ENCODE results near the gene SELP.

SELP gene

DNA sequence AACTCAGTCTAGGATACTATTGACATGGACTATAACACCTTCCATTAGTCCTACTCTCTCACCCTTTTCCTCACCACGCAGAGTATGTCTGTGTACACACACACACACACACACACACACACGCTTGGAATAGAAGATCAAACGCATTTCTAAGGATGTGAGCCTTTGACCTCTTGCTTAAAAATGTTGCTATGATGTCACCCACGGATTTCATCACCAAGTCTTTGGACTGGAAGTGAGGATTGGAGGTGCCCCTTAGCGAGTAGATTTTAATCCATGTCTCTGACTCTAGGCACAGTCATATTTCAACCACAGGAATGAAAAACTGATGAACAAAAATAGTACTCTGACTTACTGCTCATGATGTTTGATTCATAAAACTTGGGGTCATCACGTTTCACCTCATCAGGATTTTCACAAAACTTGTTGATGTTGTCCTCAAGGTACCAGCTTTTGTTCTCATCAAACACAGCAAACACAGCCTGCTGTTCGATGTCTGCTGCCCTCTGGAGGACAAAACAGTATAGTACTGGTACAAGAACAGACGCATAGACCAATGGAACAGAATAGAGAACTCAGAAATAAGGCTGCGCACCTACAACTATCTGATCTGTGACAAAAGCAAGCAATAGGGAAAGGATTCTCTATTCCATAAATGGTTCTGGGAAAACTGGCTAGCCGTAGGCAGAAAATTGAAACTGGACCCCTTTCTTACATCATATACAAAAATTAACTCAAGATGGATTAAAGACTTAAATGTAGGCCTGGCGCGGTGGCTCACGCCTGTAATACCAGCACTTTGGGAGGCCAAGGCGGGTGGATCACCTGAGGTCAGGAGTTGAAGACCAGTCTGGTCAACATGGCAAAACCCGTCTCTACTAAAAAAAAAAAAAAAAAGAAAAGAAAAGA is 83.6 kb downstream of the SELP start:
- Mint-ChIP-seq H3K27me3 (no peaks in the 10 kb centered on the region), H3K4me1 (ENCODE audit: low read depth) (no peaks in the 10 kb centered on the region), H3K9me3 (no peaks in the 10 kb centered on the region), H3K36me3 (ENCODE audit: low read depth) (no peaks in the 10 kb centered on the region), H3K27ac (no peak overlapping the region), H3K4me3 (no peak overlapping the region)
- intact Hi-C loops (cut with micrococcal nuclease) = loop anchor here (1.0 to 10.0 kb wide), 3 partner anchors 59 to 152 kb away; partner anchors contain the start of gene SLC19A2

DNA sequence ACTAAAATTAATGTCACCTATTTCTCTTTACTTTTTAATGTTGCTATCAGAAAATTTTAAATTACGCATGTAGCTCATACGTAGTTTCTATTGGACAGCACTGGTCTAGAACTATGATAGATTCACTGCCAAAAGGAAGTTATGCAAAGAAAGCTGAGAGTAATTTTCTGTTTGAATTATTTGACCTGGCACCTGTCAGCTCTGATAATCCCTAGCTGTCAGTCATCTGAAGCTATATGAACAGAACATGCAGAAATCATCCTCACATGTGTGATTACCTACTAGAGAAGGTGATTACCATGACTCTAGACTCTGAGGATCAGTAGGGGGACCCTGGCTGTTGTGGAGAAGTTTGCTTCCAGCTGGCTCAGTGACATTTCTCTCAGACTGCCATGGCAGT is 84.5 kb downstream of the SELP start:
- H3K27me3 Mint-ChIP-seq = no peaks in the 10 kb centered on the region
- no peak overlapping the region for H3K4me3 Mint-ChIP-seq
- no peaks in the 10 kb centered on the region for H3K9me3 Mint-ChIP-seq
- no peak overlapping the region for H3K27ac Mint-ChIP-seq
- intact Hi-C loops (cut with micrococcal nuclease) = loop anchor here (5.0 to 10.0 kb wide), 2 partner anchors 58 to 151 kb away; partner anchors contain the start of gene SLC19A2
- H3K4me1 Mint-ChIP-seq (ENCODE audit: low read depth) = no peaks in the 10 kb centered on the region
- H3K36me3 Mint-ChIP-seq (ENCODE audit: low read depth) = no peaks in the 10 kb centered on the region

DNA sequence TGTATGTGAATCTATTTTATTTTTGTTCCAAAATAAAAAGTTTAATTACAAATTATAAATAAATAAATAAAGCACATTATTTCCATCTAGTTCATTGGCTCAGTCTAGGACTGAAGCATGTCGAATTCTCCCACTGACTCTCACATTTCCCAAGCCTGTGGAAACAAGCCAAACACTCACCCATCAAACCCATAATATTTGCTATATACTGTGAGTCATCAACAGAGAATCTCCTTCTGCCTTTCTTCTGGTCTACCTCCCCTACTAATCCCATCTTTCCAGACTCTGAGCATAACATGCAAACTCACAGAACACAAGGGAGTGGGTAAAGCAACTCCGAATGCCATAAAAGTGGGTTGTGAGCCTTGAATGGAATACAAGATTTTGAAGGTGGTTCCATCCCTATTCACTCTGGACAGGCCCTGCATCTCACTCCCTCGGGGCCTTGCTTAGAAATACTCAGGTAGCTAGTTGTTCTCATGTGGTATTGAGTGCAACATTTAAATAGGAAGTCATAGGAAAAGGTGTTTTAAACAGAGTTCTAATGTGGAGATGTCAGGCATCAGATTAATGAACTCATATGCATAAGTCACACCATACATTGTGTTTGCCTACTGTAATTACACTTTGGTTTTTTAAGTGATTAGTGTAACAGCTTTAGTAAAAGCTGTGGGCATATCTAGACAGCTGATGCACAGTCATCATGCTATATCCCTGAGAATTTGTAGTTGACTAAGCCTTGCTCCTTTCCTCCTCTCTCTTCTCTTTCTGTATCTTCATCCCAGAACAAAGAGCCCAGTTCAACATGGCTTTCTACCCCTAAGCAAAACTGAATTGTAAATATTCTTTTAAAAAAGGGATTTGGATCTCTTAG is 90.7 kb downstream of the SELP start:
- Mint-ChIP-seq H3K27me3 (no peaks in the 10 kb centered on the region), H3K9me3 (no peaks in the 10 kb centered on the region), H3K4me1 (ENCODE audit: low read depth) (no peaks in the 10 kb centered on the region), H3K4me3 (no peak overlapping the region), H3K27ac (no peak overlapping the region), H3K36me3 (ENCODE audit: low read depth) (peaks cover 6% of the 10 kb centered on the region)
- intact Hi-C loops (cut with micrococcal nuclease) = no loop called here

Measured in dendritic cell treated with granulocyte-macrophage colony-stimulating factor and Interleukin-4, amounts not matched to agents 40 ng/mL and 50 ng/mL, for 4 days (primary cell).